Central memory CD8-positive, alpha-beta T cell (primary cell): ENCODE data around the gene PBRM1.

ENCODE experiments used
- ATAC-seq: fragments of 150-1000 bp; cut with Tn5 transposase; replicated peaks from 2 replicates; pipeline ENCODE4 v1.10.0; 2022; ENCODE audit warnings: mild to moderate bottlenecking, moderate FRiP score, moderate number of reproducible peaks; ENCODE audit not compliant: poor library complexity, severe bottlenecking; ENCODE audit errors: extremely low read depth
- DNase-seq, 2 donors: peaks; one replicate each; pipeline ENCODE4 v3.0.0; 2021; ENCODE audit warnings: low spot score in 2 of 2
- H3K27ac Mint-ChIP-seq: one replicate; pipeline ENCODE4 v1.8.0; 2022; ENCODE audit warnings: low read depth, mild to moderate bottlenecking, moderate library complexity, mixed read lengths
- H3K27me3 Mint-ChIP-seq: one replicate; pipeline ENCODE4 v1.8.0; 2022; ENCODE audit warnings: mixed read lengths
- H3K36me3 Mint-ChIP-seq: one replicate; pipeline ENCODE4 v1.8.0; 2022; ENCODE audit warnings: mild to moderate bottlenecking, moderate library complexity, mixed read lengths; ENCODE audit not compliant: insufficient read depth
- H3K4me1 Mint-ChIP-seq: one replicate; pipeline ENCODE4 v1.8.0; 2022; ENCODE audit warnings: mixed read lengths
- H3K4me3 Mint-ChIP-seq: one replicate; pipeline ENCODE4 v1.8.0; 2022; ENCODE audit warnings: mild to moderate bottlenecking, moderate library complexity, mixed read lengths
- H3K9me3 Mint-ChIP-seq: one replicate; pipeline ENCODE4 v1.8.0; 2022; ENCODE audit warnings: mixed read lengths

Gene PBRM1

GRCh38 chr3:52633786-52634185 lies 51.9 kb downstream of the PBRM1 start:
- Mint-ChIP-seq H3K9me3 (no peaks in the 10 kb centered on the region), H3K27ac (no peak overlapping the region), H3K27me3 (no peaks in the 10 kb centered on the region), H3K4me3 (no peak overlapping the region), H3K4me1 (no peaks in the 10 kb centered on the region), H3K36me3 (peaks cover 50% of the 10 kb centered on the region)
- ATAC-seq (no peak), DNase-seq (no peak)

- no peak overlapping the region for H3K27ac Mint-ChIP-seq
These were observed 60.7 kb downstream of the PBRM1 start for GRCh38 chr3:52625041-52625440.

GRCh38 chr3:52623234-52623792 lies 62.4 kb downstream of the PBRM1 start:
- Mint-ChIP-seq H3K27me3 (no peaks in the 10 kb centered on the region), H3K36me3 (peaks cover 48% of the 10 kb centered on the region), H3K27ac (peak overlapping the region; percentile 1), H3K4me1 (peaks cover 19% of the 10 kb centered on the region), H3K4me3 (no peak overlapping the region), H3K9me3 (no peaks in the 10 kb centered on the region)
- ATAC-seq (no peak), DNase-seq (no peak)

More at GRCh38 chr3:52625041-52625440, 60.7 kb downstream of the PBRM1 start:
- no peak for DNase-seq
- ATAC-seq: no peak
- Mint-ChIP-seq H3K4me1 (peaks cover 15% of the 10 kb centered on the region), H3K36me3 (peaks cover 43% of the 10 kb centered on the region), H3K9me3 (no peaks in the 10 kb centered on the region), H3K27me3 (no peaks in the 10 kb centered on the region), H3K4me3 (no peak overlapping the region)

GRCh38 chr3:52620580-52620979 lies 65.1 kb downstream of the PBRM1 start:
- H3K27me3 Mint-ChIP-seq: no peaks in the 10 kb centered on the region
- H3K4me3 Mint-ChIP-seq: no peak overlapping the region
- no peak for DNase-seq
- peaks cover 19% of the 10 kb centered on the region for H3K4me1 Mint-ChIP-seq
- peak overlapping the region; percentile 52 for H3K27ac Mint-ChIP-seq
- peaks cover 42% of the 10 kb centered on the region for H3K36me3 Mint-ChIP-seq
- no peak for ATAC-seq
- no peaks in the 10 kb centered on the region for H3K9me3 Mint-ChIP-seq

GRCh38 chr3:52615166-52615565 lies 70.5 kb downstream of the PBRM1 start:
- peaks cover 13% of the 10 kb centered on the region for H3K4me1 Mint-ChIP-seq
- no peaks in the 10 kb centered on the region for H3K9me3 Mint-ChIP-seq
- H3K27me3 Mint-ChIP-seq: no peaks in the 10 kb centered on the region
- DNase-seq (no peak), ATAC-seq (no peak)
- no peak overlapping the region for H3K27ac Mint-ChIP-seq
- H3K4me3 Mint-ChIP-seq: no peak overlapping the region
- H3K36me3 Mint-ChIP-seq: peaks cover 58% of the 10 kb centered on the region

- H3K4me3 Mint-ChIP-seq: no peak overlapping the region
- no peaks in the 10 kb centered on the region for H3K9me3 Mint-ChIP-seq
These were observed 71.0 kb downstream of the PBRM1 start for GRCh38 chr3:52614689-52615088.

GRCh38 chr3:52609316-52609815 lies 76.3 kb downstream of the PBRM1 start:
- Mint-ChIP-seq H3K27me3 (no peaks in the 10 kb centered on the region), H3K4me1 (peaks cover 19% of the 10 kb centered on the region), H3K27ac (no peak overlapping the region), H3K4me3 (no peak overlapping the region), H3K36me3 (peaks cover 48% of the 10 kb centered on the region), H3K9me3 (no peaks in the 10 kb centered on the region)
- ATAC-seq: no peak
- DNase-seq: no peak

More at GRCh38 chr3:52614689-52615088, 71.0 kb downstream of the PBRM1 start:
- H3K27ac Mint-ChIP-seq: no peak overlapping the region
- ATAC-seq (no peak), DNase-seq (no peak)
- H3K4me1 Mint-ChIP-seq: peaks cover 8% of the 10 kb centered on the region
- no peaks in the 10 kb centered on the region for H3K27me3 Mint-ChIP-seq
- peaks cover 56% of the 10 kb centered on the region for H3K36me3 Mint-ChIP-seq

GRCh38 chr3:52608337-52608736 lies 77.4 kb downstream of the PBRM1 start:
- no peak overlapping the region for H3K4me3 Mint-ChIP-seq
- H3K36me3 Mint-ChIP-seq: peaks cover 49% of the 10 kb centered on the region
- H3K27me3 Mint-ChIP-seq: no peaks in the 10 kb centered on the region
- H3K27ac Mint-ChIP-seq: no peak overlapping the region
- DNase-seq (no peak), ATAC-seq (no peak)
- no peaks in the 10 kb centered on the region for H3K9me3 Mint-ChIP-seq
- peaks cover 23% of the 10 kb centered on the region for H3K4me1 Mint-ChIP-seq

- Mint-ChIP-seq H3K36me3 (peaks cover 48% of the 10 kb centered on the region), H3K9me3 (peaks cover 8% of the 10 kb centered on the region), H3K4me3 (no peak overlapping the region), H3K27ac (no peak overlapping the region), H3K4me1 (peaks cover 21% of the 10 kb centered on the region), H3K27me3 (no peaks in the 10 kb centered on the region)
- ATAC-seq (no peak), DNase-seq (no peak)
These were observed 79.2 kb downstream of the PBRM1 start for GRCh38 chr3:52606373-52607085.

- no peak for DNase-seq
- peaks cover 8% of the 10 kb centered on the region for H3K9me3 Mint-ChIP-seq
- no peak for ATAC-seq
- H3K4me3 Mint-ChIP-seq: no peak overlapping the region
- H3K36me3 Mint-ChIP-seq: peaks cover 33% of the 10 kb centered on the region
- H3K27me3 Mint-ChIP-seq: no peaks in the 10 kb centered on the region
- no peak overlapping the region for H3K27ac Mint-ChIP-seq
- H3K4me1 Mint-ChIP-seq: peaks cover 5% of the 10 kb centered on the region
These were observed 85.5 kb downstream of the PBRM1 start for GRCh38 chr3:52600258-52600657.

GRCh38 chr3:52596658-52597265 lies 89.0 kb downstream of the PBRM1 start:
- Mint-ChIP-seq H3K27me3 (no peaks in the 10 kb centered on the region), H3K4me1 (no peaks in the 10 kb centered on the region), H3K4me3 (no peak overlapping the region), H3K36me3 (peaks cover 14% of the 10 kb centered on the region), H3K9me3 (no peaks in the 10 kb centered on the region), H3K27ac (no peak overlapping the region)
- ATAC-seq (no peak), DNase-seq (no peak)

- no peaks in the 10 kb centered on the region for H3K4me1 Mint-ChIP-seq
- H3K36me3 Mint-ChIP-seq: peaks cover 12% of the 10 kb centered on the region
- peak overlapping the region; percentile 5 for H3K27ac Mint-ChIP-seq
- no peak overlapping the region for H3K4me3 Mint-ChIP-seq
- H3K9me3 Mint-ChIP-seq: no peaks in the 10 kb centered on the region
- no peaks in the 10 kb centered on the region for H3K27me3 Mint-ChIP-seq
- no peak for DNase-seq
- ATAC-seq: no peak
These were observed 92.6 kb downstream of the PBRM1 start for GRCh38 chr3:52593103-52593502.
